Measurements from ENCODE around the gene IFIT2.
A peak's percentile ranks its signal among the peaks of the same experiment; 100 is the strongest.

IFIT2 gene

DNA sequence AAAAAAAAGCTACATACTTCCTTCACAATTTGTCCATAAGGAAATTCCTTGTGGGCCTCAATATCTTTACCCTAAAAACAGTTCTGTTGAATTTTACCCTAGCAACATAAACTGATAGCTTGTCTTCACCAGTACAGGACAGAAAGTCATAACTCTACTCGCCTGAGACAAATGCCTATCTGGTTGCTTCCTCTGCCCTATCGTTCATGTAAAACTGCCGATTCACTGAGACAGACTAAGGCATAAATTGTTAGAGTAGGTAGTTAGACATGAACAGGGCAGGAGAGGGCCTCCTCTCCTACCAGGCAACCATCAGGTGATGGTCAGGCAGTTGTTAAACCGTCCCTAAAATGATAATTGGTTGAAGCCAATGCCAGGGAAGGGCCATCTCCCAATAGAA, 51.0 kb downstream of the IFIT2 start:
- no peak overlapping the region for H3K9ac ChIP-seq (ENCODE audit: low read depth, low read length)

DNA sequence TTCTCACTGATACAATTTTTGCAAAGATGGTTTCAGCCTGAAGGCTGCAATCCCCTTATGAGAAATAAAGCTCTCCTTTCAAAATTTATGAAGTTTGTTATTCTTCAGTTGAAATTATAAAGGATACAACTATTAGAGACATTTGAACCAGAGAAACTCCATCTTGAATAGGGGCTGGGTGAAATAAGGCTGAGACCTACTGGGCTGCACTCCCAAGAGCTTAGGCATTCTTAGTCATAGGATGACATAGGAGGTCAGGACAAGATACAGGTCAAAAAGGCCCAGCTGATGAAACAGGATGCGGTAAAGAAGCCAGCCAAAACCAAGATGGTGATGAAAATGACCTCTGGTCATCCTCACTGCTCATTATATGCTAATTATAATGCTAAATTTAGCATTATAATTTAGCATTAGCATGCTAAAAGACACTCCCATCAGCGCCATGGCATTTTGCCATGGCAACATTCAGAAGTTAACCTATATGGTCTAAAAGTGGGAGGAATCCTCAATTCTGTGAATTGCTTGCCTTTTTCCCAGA, 53.6 kb downstream of the IFIT2 start:
- H3K9ac ChIP-seq (ENCODE audit: low read depth, low read length): no peak overlapping the region
- no peaks in the 10 kb centered on the region for H3K9me3 ChIP-seq (ENCODE audit: insufficient read depth, low read depth, low read length)
- no peak overlapping the region for H3K4me3 ChIP-seq (ENCODE audit: low read length)
- WGBS: 100% methylated on average over 1 of the region's 2 CpGs
- no peaks in the 10 kb centered on the region for H3K27me3 ChIP-seq (ENCODE audit: insufficient read depth, low read length)
- peaks cover 23% of the 10 kb centered on the region for H3K4me1 ChIP-seq (ENCODE audit: insufficient read depth, low read length)
- no peaks in the 10 kb centered on the region for H3K36me3 ChIP-seq (ENCODE audit: insufficient read depth, low read length)
- H3K27ac ChIP-seq (ENCODE audit: low read depth, low read length): no peak overlapping the region

More for the DNA sequence above, 51.0 kb downstream of the IFIT2 start:
- no peaks in the 10 kb centered on the region for H3K36me3 ChIP-seq (ENCODE audit: insufficient read depth, low read length)
- no peak overlapping the region for H3K27ac ChIP-seq (ENCODE audit: low read depth, low read length)
- WGBS: 94% methylated on average over 4 of the region's 4 CpGs
- H3K4me1 ChIP-seq (ENCODE audit: insufficient read depth, low read length): peaks cover 36% of the 10 kb centered on the region
- no peak overlapping the region for H3K4me3 ChIP-seq (ENCODE audit: low read length)
- H3K9me3 ChIP-seq (ENCODE audit: insufficient read depth, low read depth, low read length): no peaks in the 10 kb centered on the region
- no peaks in the 10 kb centered on the region for H3K27me3 ChIP-seq (ENCODE audit: insufficient read depth, low read length)

DNA sequence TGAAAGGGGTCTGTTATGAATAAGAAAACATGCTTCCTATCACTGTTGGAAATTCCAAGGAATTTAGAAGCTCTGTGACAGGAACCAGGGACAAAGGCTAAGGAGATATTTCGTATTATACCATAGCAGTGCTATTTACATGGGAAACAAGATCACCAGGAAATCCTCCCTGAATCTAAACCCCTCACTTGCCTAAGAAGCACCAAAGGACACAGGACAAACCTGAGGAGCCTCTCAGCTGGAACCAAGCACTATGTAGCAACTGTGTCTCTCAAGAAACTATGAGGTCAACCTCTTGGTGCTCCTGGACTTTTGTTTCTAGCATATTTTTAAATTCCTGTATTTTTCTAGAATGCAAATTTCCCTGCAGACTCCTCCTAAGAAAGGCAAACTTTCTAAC, 55.2 kb downstream of the IFIT2 start:
- Histone ChIP-seq H3K4me3 (ENCODE audit: low read length) (no peak overlapping the region), H3K4me1 (ENCODE audit: insufficient read depth, low read length) (peaks cover 13% of the 10 kb centered on the region), H3K36me3 (ENCODE audit: insufficient read depth, low read length) (no peaks in the 10 kb centered on the region)

DNA sequence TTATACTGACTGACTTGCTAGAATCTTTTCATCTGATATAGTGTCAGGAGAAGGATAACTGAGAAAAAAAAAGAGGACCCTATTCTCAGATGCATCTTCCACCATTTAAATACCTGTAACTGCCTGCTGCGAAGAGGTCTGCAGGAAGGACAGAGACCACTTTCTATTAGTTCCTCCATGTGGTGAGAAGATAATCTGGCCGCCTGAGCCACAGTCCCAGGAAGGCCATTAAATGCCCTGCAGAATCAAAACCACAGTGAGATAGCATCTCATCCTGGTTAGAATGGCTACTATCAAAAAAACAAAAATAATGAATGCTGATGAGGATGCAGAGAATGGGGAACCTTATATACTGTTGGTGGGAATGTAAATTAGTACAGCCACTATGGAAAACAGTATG, 56.1 kb downstream of the IFIT2 start:
- WGBS: 92% methylated on average over 2 of the region's 2 CpGs
- Histone ChIP-seq H3K4me1 (ENCODE audit: insufficient read depth, low read length) (peaks cover 10% of the 10 kb centered on the region; the same call in 1 of the 2 replicates), H3K4me3 (ENCODE audit: low read length) (no peak overlapping the region), H3K9ac (ENCODE audit: low read depth, low read length) (no peak overlapping the region), H3K36me3 (ENCODE audit: insufficient read depth, low read length) (no peaks in the 10 kb centered on the region), H3K27me3 (ENCODE audit: insufficient read depth, low read length) (no peaks in the 10 kb centered on the region), H3K27ac (ENCODE audit: low read depth, low read length) (no peak overlapping the region), H3K9me3 (ENCODE audit: insufficient read depth, low read depth, low read length) (no peaks in the 10 kb centered on the region)

More for the DNA sequence above, 55.2 kb downstream of the IFIT2 start:
- H3K9ac ChIP-seq (ENCODE audit: low read depth, low read length): no peak overlapping the region
- WGBS: 80% methylated on average over 1 of the region's 1 CpG
- H3K27me3 ChIP-seq (ENCODE audit: insufficient read depth, low read length): no peaks in the 10 kb centered on the region
- H3K9me3 ChIP-seq (ENCODE audit: insufficient read depth, low read depth, low read length): no peaks in the 10 kb centered on the region
- H3K27ac ChIP-seq (ENCODE audit: low read depth, low read length): peak overlapping the region; percentile 43; the same call in 1 of the 2 replicates

Data from HUES64 (cell line).